Measurements from ENCODE around the gene TMCO6. TPM values are rescaled to one million over a fixed set of nuclear protein-coding genes. Genes with fewer than 3 reads are reported as not detected.

The TMCO6 gene
- total and polyA plus RNA-seq, 8 donors: 7.6 to 23.1 (median 18.9) TPM

DNA sequence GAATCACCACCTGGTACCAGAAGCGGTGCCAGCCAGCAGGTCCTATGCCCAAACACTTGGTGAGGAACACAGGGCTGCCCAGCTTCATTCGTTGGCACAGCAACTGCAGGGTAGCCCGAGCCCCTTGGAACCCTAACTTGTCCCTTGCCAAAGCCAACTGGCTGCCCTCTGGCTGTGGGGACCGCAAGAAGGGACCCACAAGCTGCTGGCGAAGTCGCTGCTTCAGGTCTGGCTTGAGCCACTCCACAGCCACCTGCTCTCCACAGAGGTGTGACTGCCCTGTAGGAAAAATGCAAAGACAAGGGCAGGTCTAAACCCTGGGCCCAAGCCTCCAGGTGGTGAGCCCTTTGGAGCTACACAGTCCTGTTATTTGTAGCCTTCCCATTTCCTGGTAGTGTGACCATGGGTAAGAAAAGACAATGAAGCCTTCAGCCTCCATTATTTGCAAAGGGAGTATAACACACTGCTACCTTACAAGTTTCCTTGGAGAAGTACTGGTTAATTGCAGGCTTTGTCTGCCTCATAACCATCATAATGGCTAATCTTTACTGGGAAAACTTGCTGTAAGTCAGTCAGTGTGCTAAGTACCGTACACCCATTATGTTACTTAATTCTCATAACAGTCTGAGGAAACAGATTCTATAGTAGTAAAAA is 32.3 kb downstream of the TMCO6 start:
- Histone ChIP-seq H3K27ac (no peak overlapping the region), H3K36me3 (peaks cover 0 to 89% of the 10 kb centered on the region in 2 donors), H3K27me3 (no peaks in the 10 kb centered on the region), H3K4me3 (no peak overlapping the region), H3K4me1 (peaks cover under 1 to 9% of the 10 kb centered on the region in 2 donors), H3K9me3 (no peaks in the 10 kb centered on the region)
- TF ChIP-seq, protein P1, sequence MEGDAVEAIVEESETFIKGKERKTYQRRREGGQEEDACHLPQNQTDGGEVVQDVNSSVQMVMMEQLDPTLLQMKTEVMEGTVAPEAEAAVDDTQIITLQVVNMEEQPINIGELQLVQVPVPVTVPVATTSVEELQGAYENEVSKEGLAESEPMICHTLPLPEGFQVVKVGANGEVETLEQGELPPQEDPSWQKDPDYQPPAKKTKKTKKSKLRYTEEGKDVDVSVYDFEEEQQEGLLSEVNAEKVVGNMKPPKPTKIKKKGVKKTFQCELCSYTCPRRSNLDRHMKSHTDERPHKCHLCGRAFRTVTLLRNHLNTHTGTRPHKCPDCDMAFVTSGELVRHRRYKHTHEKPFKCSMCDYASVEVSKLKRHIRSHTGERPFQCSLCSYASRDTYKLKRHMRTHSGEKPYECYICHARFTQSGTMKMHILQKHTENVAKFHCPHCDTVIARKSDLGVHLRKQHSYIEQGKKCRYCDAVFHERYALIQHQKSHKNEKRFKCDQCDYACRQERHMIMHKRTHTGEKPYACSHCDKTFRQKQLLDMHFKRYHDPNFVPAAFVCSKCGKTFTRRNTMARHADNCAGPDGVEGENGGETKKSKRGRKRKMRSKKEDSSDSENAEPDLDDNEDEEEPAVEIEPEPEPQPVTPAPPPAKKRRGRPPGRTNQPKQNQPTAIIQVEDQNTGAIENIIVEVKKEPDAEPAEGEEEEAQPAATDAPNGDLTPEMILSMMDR (IDR thresholded peaks at IDR 0.05): no peak
- intact Hi-C loops (cut with DNase I): no loop called here
- DNase-seq (no peak), ATAC-seq (no peak)

GRCh38 chr5:140672455-140673186 is 33.4 kb downstream of the TMCO6 start:
- TF ChIP-seq, protein P1 (IDR thresholded peaks at IDR 0.05): no peak
- intact Hi-C loops (cut with DNase I): no loop called here
- Histone ChIP-seq H3K4me3 (no peak overlapping the region), H3K27ac (no peak overlapping the region), H3K27me3 (no peaks in the 10 kb centered on the region), H3K36me3 (peaks cover 0 to 99% of the 10 kb centered on the region in 2 donors), H3K4me1 (no peaks in the 10 kb centered on the region), H3K9me3 (no peaks in the 10 kb centered on the region)
- DNase-seq (no peak), ATAC-seq (peak; percentile 33)

DNA sequence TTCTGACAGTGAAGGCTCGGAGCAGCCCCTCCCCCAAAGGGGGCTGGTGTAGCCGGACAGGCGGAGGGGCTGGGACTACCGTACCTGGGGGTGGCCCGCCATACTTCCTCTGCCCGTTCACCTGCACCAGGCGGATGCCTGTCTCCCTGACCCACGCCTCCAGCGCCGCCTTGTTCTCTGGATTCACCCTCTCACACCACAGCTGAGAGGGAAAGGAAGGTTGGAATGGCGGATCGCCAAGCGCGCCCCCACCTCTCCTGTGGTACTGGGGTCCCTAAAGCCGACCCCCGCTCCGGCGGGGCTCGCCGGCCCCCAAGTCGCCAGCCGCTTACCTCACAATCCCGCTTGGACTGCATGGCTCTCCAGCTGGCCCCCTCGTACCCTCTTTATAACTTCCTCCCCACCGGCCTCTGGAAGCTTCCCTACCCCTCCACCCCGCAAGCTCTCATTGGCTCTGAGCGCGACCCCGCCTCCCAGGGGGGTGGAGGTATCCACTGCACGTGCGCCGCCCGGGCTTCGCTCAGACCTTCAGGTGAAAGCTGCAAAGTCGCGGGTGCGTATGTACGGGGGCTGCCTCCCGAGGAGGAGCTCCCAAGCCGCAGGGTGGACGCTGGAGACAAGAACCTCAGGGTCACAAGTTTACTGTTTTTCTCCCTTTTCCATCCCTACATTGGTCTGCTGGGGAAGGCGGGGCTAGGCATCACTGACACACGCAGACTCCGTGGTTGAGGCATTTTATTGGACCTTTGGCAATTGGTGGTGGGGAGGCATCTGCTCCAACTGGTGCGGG is 34.1 kb downstream of the TMCO6 start, which contains the start of gene DND1:
Gene DND1, minus strand, starts transcription at position 390 of the 790 bp plus-strand sequence. Its CDS starts 34 bp downstream, at position 356.
- DNase-seq (no peak), ATAC-seq (no peak)
- intact Hi-C loops (cut with DNase I): no loop called here
- Histone ChIP-seq H3K27me3 (no peaks in the 10 kb centered on the region), H3K9me3 (no peaks in the 10 kb centered on the region), H3K36me3 (peaks cover 0 to 98% of the 10 kb centered on the region in 2 donors), H3K27ac (no peak within 1 kb of the TSS), H3K4me1 (no peaks in the 10 kb centered on the region), H3K4me3 (no peak within 1 kb of the TSS)
- TF ChIP-seq, protein P1 (IDR thresholded peaks at IDR 0.05): no peak

DNA sequence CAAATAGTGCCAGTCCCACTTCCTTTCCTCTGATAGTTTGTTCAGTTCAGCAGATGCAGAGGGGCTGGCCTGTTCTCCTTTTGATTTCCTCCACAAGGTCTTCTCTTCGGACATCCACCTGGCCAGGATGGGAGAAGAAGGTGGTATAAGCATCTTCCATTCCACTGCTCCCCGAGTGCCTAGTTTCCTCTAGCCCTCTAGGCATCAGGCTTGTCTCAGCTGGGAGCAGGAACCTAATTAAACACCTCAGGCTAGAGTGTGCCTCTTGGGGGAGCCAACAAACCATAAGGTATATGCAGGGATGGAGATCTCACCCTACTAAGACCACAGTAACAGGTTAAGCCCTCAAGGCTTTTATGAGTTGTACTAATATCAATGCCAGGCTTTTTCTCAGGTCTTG is 35.0 kb downstream of the TMCO6 start:
- Histone ChIP-seq H3K27ac (no peak overlapping the region), H3K4me1 (no peaks in the 10 kb centered on the region), H3K4me3 (no peak overlapping the region), H3K36me3 (peaks cover 0 to 98% of the 10 kb centered on the region in 2 donors), H3K27me3 (no peaks in the 10 kb centered on the region), H3K9me3 (no peaks in the 10 kb centered on the region)
- no peak for DNase-seq
- intact Hi-C loops (cut with DNase I): no loop called here
- TF ChIP-seq, protein P1 (IDR thresholded peaks at IDR 0.05): no peak
- no peak for ATAC-seq

- no peak overlapping the region for H3K4me3 ChIP-seq
- H3K4me1 ChIP-seq: no peaks in the 10 kb centered on the region
- H3K36me3 ChIP-seq: peaks cover 0 to 98% of the 10 kb centered on the region in 2 donors
- intact Hi-C loops (cut with DNase I): no loop called here
- no peak for ATAC-seq
- DNase-seq: no peak
- H3K27ac ChIP-seq: no peak overlapping the region
- H3K9me3 ChIP-seq: no peaks in the 10 kb centered on the region
- TF ChIP-seq, protein P1 (IDR thresholded peaks at IDR 0.05): no peak
- H3K27me3 ChIP-seq: no peaks in the 10 kb centered on the region
These were observed 35.4 kb downstream of the TMCO6 start for GRCh38 chr5:140674629-140675028.

Data from left lung (tissue), 10 donors.